Measurements from ENCODE around the gene DDA1. TPM values are rescaled to one million over a fixed set of nuclear protein-coding genes. Genes with fewer than 3 reads are reported as not detected.
A peak's percentile ranks its signal among the peaks of the same experiment; 100 is the strongest.

DDA1 gene
- total and polyA plus RNA-seq, 9 of the 15 experiments (the other 6 are each of a cell fraction or from before 2014, with no cell fraction given), result 1.4 to 83.8 (median 33.8) TPM

DNA sequence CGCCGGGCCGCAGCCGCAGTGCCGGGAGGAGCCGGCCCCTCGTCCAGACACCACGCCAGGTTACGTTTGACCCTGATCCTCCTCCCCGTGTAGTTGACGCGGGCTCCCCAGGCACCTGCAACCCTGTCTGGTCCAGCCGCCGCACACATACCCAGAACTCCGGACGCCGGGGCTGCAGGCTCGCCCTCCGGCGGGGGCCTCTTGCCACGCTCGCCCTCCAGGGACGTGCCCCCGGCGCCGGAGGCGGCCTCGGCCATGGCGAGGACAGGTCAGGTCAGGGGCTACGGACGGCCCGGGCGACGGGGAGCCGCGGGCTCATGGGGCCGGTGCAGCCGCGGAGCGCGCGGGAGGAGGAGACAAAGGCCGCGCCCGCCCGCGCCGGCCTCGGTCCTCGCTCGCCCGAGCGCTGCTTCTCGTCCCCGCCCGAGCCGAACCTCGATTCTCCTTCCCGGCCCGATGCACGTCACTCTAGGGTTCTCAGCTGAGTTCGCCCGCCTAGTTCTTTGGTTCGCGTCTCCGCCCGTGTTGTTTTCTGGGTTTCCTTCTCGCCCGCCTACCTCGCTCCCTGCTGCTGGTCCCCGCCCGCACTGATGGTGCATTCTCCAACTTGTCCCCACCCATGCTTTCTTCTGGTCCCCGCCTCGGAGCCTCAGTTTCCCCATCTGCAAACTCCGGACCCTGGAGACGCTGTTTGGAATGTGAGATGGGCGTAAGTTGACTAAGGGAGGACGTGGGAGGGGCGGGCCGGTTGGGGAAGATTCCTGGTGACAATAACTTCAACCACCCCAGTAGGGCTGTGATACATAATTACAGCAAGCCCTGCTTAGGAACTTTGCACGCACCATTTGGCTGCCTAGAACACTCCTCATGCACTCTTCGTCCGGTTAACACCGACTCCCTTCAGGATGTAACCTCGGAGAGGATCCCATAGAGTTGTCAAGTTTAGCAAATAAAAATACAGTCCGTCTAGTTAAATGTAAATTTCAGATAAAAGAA, 25.3 kb downstream of the DDA1 start, which contains the start of gene ANO8 (continued):
- TF ChIP-seq ZNF318 (IDR thresholded peaks at IDR 0.05; ENCODE audit: borderline replicate concordance in 1 of 2, low read depth in 1 of 2) (peak in 1 of 2 experiments; percentile 47; a peak in 1 of 4 replicates), ARNT (IDR thresholded peaks at IDR 0.05) (peak in 1 of 2 experiments; percentile 52; a peak in 2 of 4 replicates), ARID2 (IDR thresholded peaks at IDR 0.05) (no peak), ZEB2 (IDR thresholded peaks at IDR 0.05) (0 out of 2 replicates have a peak, but pooled peaks have one; percentile 32), ZBTB12 (CRISPR knock-in tag; IDR thresholded peaks at IDR 0.05) (peak; percentile 83), ZNF274 (IDR thresholded peaks at IDR 0.05; ENCODE audit: borderline replicate concordance, low read depth, low read length) (no peak), ZFPM2 (CRISPR knock-in tag; IDR thresholded peaks at IDR 0.05) (no peak), CTBP1 (IDR thresholded peaks at IDR 0.05; ENCODE audit: borderline replicate concordance) (peak; percentile 98), ZNF146 (CRISPR knock-in tag; IDR thresholded peaks at IDR 0.05; ENCODE audit: unreplicated experiment) (no peak), POLR2G (IDR thresholded peaks at IDR 0.05; ENCODE audit: low read depth, low read length) (peak; percentile 81), ZNF134 (CRISPR knock-in tag; conservative IDR thresholded peaks at IDR 0.05) (no peak), ZNF764 (CRISPR knock-in tag; IDR thresholded peaks at IDR 0.05; ENCODE audit: low read depth) (0 out of 2 replicates have a peak, but pooled peaks have one; percentile 14), ESRRA (IDR thresholded peaks at IDR 0.05; ENCODE audit: borderline replicate concordance, low read depth) (peak; percentile 48; the same call in 1 of the 2 replicates), MCM3 (IDR thresholded peaks at IDR 0.05) (no peak)
- TF ChIP-seq, protein P1, sequence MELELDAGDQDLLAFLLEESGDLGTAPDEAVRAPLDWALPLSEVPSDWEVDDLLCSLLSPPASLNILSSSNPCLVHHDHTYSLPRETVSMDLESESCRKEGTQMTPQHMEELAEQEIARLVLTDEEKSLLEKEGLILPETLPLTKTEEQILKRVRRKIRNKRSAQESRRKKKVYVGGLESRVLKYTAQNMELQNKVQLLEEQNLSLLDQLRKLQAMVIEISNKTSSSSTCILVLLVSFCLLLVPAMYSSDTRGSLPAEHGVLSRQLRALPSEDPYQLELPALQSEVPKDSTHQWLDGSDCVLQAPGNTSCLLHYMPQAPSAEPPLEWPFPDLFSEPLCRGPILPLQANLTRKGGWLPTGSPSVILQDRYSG (tag; conservative IDR thresholded peaks at IDR 0.05; ENCODE audit: low read depth), result no peak
- TF ChIP-seq, protein P2, sequence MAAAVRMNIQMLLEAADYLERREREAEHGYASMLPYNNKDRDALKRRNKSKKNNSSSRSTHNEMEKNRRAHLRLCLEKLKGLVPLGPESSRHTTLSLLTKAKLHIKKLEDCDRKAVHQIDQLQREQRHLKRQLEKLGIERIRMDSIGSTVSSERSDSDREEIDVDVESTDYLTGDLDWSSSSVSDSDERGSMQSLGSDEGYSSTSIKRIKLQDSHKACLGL (CRISPR knock-in tag; IDR thresholded peaks at IDR 0.05; ENCODE audit: borderline replicate concordance, poor library complexity, severe bottlenecking), result no peak

All from K562 (cell line).